IPS-20b (cell line): Measurements from ENCODE around the gene NFATC2IP.
A peak's percentile ranks its signal among the peaks of the same experiment; 100 is the strongest.
"Not testable (repeated sequence)": the region's sequence is repeated elsewhere in the genome, so short reads cannot be mapped to it uniquely, and the experiment has no call there.

Experiments used
- H3K27ac ChIP-seq: one replicate; pipeline ENCODE4 v1.5.1; 2013; ENCODE audit warnings: low read length
- H3K27me3 ChIP-seq: 2 replicates; pipeline ENCODE4 v1.6.1; 2013; ENCODE audit warnings: mild to moderate bottlenecking, low read length, inconsistent platforms; ENCODE audit not compliant: insufficient read depth
- H3K36me3 ChIP-seq: 2 replicates; pipeline ENCODE4 v1.6.1; 2013; ENCODE audit warnings: low read depth, mild to moderate bottlenecking, inconsistent platforms, low read length, moderate library complexity; ENCODE audit not compliant: insufficient read depth
- H3K4me1 ChIP-seq: 2 replicates; pipeline ENCODE4 v1.6.1; 2013; ENCODE audit warnings: mild to moderate bottlenecking, control low read depth, inconsistent platforms, low read length, moderate library complexity; ENCODE audit not compliant: insufficient read depth
- H3K4me3 ChIP-seq: 2 replicates; pipeline ENCODE4 v1.5.1; 2013; ENCODE audit warnings: mild to moderate bottlenecking, low read length, inconsistent platforms
- H3K9ac ChIP-seq: 2 replicates; pipeline ENCODE4 v1.6.1; 2013; ENCODE audit warnings: low read depth, mild to moderate bottlenecking, inconsistent platforms, low read length, moderate library complexity
- H3K9me3 ChIP-seq: 2 replicates; pipeline ENCODE4 v1.6.1; 2013; ENCODE audit warnings: mild to moderate bottlenecking, low read depth, low read length, inconsistent platforms; ENCODE audit not compliant: insufficient read depth

The NFATC2IP gene

DNA sequence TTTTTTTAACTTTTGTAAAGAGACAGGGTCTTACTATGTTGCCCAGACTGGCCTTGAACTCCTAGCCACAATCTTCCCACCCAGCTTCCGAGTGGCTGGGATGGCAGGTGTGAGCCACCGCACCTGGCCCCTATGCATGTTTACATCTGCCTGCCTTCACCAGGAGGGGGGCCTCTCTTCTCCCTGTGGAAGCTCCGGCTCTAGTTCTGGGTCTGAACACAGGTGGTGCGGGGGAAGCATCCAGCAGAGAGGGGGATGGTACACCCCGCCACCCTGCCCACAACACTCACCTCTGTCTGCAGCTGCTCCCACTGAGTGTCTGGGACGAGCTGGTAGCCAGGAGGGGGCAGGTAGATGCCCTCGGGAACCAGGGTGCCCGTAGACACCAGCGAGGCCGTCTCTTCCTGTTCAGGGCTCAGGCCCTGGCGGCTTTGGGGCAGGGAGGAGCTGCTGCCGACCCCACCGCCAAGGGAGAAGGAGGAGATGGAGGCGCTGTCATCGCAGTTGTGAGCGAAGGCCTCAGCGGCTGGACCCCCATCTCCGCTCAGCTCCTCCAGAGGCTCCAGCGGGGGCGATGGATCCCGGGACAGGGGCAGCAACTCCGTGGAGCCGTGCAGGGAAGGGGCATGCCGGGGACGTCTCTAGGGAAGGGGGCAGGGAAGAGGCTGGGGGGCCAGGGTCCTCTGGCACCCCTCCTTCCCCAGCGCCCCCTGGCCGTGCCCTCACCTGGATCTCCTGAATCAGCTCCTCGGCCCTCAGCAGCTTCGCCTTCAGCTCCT is 36.6 kb upstream of the NFATC2IP start:
- Histone ChIP-seq H3K9me3 (no peaks in the 10 kb centered on the region), H3K9ac (no peak overlapping the region), H3K4me1 (no peaks in the 10 kb centered on the region), H3K27ac (no peak overlapping the region), H3K4me3 (no peak overlapping the region), H3K36me3 (peaks cover 22% of the 10 kb centered on the region), H3K27me3 (no peaks in the 10 kb centered on the region)

DNA sequence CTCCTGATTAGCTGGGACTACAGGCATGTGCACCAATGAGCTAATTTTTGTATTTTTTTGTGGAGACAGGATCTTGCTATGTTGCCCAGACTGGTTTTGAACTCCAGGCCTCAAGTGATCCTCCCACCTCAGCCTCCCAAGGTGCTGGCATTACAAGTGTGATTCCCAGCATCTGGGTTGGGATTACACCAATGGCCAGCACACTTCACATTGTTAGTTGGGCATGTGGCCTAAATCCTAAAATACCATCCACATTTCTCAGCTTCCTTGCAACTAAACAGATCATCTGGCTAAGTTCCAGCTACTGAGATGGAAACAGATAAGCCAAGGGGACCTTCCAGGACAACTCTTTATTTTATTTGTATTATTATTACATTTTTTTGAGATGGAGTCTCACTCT is 35.6 kb upstream of the NFATC2IP start:
- no peaks in the 10 kb centered on the region for H3K4me1 ChIP-seq
- H3K9me3 ChIP-seq, result no peaks in the 10 kb centered on the region
- no peak overlapping the region for H3K4me3 ChIP-seq
- no peaks in the 10 kb centered on the region for H3K27me3 ChIP-seq
- H3K27ac ChIP-seq, result no peak overlapping the region
- no peak overlapping the region for H3K9ac ChIP-seq
- peaks cover 31% of the 10 kb centered on the region for H3K36me3 ChIP-seq

DNA sequence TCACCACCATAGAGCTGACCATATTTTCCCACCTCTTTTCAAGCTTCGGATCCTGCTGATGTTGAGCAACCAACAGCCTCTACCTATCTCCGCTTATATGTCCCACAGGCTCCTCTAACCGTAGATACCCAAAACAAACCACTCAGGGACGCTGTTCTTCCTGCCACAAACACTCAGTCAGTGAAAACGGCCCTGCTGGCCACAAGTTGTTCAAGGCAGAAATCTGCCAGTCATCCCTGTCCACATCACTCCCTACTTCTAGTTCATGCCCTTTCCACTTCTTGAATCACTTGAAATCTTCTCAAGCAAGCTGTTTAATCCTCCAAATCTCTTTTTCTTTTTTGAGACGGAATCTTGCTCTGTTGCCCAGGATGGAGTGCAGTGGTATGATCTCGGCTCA is 33.6 kb upstream of the NFATC2IP start:
- peaks cover 31% of the 10 kb centered on the region for H3K36me3 ChIP-seq
- no peaks in the 10 kb centered on the region for H3K4me1 ChIP-seq
- H3K4me3 ChIP-seq, result no peak overlapping the region
- no peaks in the 10 kb centered on the region for H3K27me3 ChIP-seq
- H3K9ac ChIP-seq, result no peak overlapping the region
- no peaks in the 10 kb centered on the region for H3K9me3 ChIP-seq
- no peak overlapping the region for H3K27ac ChIP-seq

DNA sequence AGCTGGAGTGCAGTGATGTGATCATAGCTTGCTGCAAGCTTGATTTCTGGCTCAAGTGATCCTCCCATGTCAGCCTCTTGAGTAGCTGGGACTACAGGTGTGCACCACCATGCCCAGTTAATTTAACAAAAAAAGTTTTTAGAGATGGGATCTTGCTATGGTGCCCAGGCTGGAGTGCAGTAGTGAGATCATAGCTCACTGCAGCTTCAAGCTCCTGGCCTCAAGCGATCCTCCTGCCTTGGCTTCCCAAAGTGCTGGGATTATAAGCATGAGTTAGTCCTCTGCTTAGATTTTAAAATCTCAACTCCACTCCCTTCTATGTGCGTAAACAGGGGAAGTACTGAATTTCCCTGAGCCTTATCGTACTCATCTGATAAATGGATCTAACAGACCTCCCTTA is 32.0 kb upstream of the NFATC2IP start:
- H3K9ac ChIP-seq, result no peak overlapping the region
- H3K27me3 ChIP-seq, result no peaks in the 10 kb centered on the region
- no peak overlapping the region for H3K27ac ChIP-seq
- no peaks in the 10 kb centered on the region for H3K4me1 ChIP-seq
- H3K4me3 ChIP-seq, result no peak overlapping the region
- H3K9me3 ChIP-seq, result no peaks in the 10 kb centered on the region
- H3K36me3 ChIP-seq, result peaks cover 31% of the 10 kb centered on the region

DNA sequence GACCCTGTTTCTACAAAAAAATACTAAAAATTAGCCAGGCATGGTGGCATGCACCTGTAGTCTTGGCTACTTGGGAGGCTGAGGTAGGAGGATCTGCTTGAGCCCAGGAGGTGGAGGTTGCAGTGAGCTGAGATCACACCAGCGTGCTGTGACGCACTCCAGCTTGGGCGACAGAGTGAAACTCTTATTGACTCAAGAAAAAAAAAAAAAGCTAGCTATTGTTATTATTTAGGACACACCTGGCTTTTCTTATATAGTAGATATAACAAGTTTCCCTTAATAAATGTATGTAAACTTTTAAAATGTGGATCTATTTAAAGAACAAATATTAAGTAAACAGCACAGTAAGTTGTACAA is 27.5 kb upstream of the NFATC2IP start:
- no peaks in the 10 kb centered on the region for H3K27me3 ChIP-seq
- H3K36me3 ChIP-seq, result peaks cover 15% of the 10 kb centered on the region
- no peak overlapping the region for H3K4me3 ChIP-seq
- H3K9ac ChIP-seq, result peak overlapping the region; percentile 82; the same call in 1 of the 2 replicates
- H3K4me1 ChIP-seq, result no peaks in the 10 kb centered on the region
- H3K27ac ChIP-seq, result no peak overlapping the region
- H3K9me3 ChIP-seq, result no peaks in the 10 kb centered on the region

DNA sequence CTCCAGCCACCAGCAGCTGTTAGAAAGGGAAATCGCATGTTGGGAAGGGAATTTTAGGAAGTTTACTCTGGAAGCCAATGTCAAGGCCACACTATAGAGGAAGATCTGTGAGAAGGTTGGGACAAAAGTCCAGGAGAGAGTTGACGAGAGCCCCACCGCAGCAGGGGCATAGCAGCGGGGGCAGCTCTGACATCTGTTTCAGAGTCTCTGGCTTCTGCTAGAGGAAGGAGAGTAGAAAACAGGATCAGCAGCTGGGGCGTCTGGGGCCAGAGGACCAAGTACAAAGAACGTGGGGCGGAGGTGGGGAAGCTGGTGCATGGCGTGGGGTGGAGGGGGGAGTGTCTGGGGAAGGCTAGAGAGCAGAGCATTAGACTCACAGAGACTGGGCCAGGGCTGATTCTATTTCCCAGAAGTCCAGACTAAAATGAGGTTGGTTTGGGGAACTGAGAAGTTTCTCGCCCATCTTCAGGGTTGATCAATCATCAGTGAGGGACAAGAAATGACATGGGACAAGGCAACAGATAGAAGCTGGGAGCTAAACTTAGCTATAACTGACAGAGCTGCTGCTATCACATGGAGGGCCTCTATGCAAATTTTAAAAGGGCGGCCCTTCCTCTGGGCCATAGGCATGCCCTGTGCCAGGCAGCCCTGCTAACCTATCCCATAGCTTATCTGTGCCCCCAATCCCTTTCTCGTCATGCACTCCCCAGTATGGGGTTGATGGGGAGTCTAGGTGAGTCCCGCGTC is 26.9 kb upstream of the NFATC2IP start:
- Histone ChIP-seq H3K27ac (no peak overlapping the region), H3K4me1 (no peaks in the 10 kb centered on the region), H3K9ac (peak overlapping the region; percentile 82; the same call in 1 of the 2 replicates), H3K36me3 (peaks cover 12% of the 10 kb centered on the region), H3K4me3 (peak overlapping the region; percentile 98), H3K27me3 (no peaks in the 10 kb centered on the region), H3K9me3 (no peaks in the 10 kb centered on the region)

GRCh38 chr16:28924399-28924761 is 26.4 kb upstream of the NFATC2IP start:
- H3K4me3 ChIP-seq, result peak overlapping the region; percentile 98
- peak overlapping the region; percentile 82; the same call in 1 of the 2 replicates for H3K9ac ChIP-seq
- no peak overlapping the region for H3K27ac ChIP-seq

DNA sequence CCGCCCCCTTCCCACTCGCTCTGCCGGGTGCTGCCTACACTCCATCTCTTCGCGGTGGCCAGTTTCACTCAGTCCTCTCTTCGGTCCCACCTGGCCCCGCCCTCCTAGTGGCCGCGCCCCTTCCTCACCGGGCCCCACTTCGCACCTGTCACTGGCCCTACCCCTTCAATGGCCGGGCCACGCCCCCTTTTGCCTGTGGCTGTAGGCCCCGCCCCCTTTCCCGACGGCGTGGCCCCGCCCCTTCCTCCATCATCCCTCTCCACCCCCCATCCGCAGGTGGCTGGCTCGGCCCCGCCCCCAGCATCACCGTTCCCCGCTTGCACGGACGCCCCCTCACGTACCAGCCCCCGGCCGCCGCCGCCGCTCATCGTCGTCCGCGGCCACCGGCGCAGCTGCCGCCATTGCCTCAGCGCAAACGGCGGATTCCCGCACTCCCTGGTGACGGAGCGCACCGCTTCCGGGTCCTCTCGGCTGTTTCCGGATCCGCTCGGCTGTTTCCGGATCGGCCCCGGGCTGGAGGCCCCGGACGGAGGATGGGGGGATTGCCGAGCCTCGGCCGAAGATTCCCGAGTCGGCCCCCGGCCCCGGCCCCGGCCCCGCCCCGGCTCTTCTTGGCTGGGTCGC is 25.9 kb upstream of the NFATC2IP start, which contains the start of gene RABEP2:
Gene RABEP2 (minus strand): TSS at position 477 of the 624 bp plus-strand sequence. CDS start 75 bp downstream, at position 402.
- Histone ChIP-seq H3K4me1 (no peaks in the 10 kb centered on the region), H3K9ac (peak within 1 kb of the TSS; percentile 97), H3K27ac (peak within 1 kb of the TSS; percentile 87), H3K9me3 (no peaks in the 10 kb centered on the region), H3K27me3 (no peaks in the 10 kb centered on the region), H3K36me3 (peaks cover 1% of the 10 kb centered on the region; the same call in 1 of the 2 replicates), H3K4me3 (peak within 1 kb of the TSS; percentile 98)

More at GRCh38 chr16:28924399-28924761, 26.4 kb upstream of the NFATC2IP start:
- Histone ChIP-seq H3K4me1 (no peaks in the 10 kb centered on the region), H3K27me3 (no peaks in the 10 kb centered on the region), H3K36me3 (peaks cover 6% of the 10 kb centered on the region; the same call in 1 of the 2 replicates), H3K9me3 (no peaks in the 10 kb centered on the region)

DNA sequence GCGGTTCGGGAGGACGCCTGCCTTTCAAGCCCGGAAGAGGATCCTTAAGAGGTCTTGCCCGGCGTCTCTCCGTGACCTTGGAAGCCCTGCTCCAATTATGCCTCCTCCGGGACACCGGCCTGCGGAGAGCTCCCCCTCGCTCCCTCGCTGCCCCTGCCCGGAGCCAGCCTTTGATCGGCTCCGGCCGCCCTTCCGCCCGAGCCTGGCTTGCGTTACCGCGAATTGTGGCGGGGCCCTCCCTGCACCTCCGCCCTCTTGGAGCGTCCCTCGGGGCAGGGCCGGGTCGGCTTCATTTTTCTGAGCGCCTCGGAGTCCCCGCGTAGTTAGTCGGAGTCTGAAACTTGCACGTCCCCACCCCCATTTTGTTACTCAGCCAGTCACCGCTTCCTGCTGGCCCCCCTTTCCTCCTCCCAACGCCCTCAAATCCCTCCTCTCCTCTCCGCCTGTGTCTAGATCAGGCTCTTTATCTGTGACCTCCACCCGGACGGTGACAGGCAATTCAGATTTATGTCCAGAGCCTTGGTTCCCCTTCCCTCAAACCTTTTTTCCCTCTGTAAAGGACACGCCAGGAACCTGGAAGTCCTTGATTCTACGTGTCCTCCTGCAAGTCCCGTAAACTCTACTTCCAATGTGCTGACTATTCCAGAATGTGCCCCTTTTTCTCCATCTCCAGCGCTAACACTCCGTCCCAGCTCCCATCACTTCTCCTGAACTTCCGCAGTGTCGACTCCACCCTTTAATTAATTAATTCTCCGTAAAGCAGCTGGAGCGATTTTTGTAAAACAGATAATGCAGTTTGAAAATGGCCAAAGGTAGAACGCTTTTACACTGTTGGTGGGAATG is 25.1 kb upstream of the NFATC2IP start:
- H3K9me3 ChIP-seq, result no peaks in the 10 kb centered on the region
- H3K36me3 ChIP-seq, result no peaks in the 10 kb centered on the region
- no peaks in the 10 kb centered on the region for H3K4me1 ChIP-seq
- no peaks in the 10 kb centered on the region for H3K27me3 ChIP-seq
- peak overlapping the region; percentile 97 for H3K9ac ChIP-seq
- H3K27ac ChIP-seq, result peak overlapping the region; percentile 87
- H3K4me3 ChIP-seq, result peak overlapping the region; percentile 98

DNA sequence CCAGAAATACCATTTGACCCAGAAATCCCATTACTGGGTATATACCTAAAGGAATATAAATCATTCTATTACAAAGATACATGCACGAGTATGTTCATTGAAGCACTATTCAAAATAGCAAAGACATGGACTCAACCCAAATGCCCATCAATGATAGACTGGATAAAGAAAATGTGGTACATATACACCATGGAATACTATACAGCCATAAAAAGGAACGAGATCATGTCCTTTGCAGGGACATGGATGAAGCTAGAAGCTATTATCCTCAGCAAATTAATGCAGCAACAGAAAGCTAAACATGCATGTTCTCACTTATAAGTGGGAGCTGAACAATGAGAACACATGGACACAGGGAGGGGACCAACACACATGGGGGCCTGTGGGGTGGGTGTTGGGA is 24.5 kb upstream of the NFATC2IP start:
- Histone ChIP-seq H3K9ac (peak overlapping the region; percentile 97; the same call in 1 of the 2 replicates), H3K4me3 (peak overlapping the region; percentile 98)
- not testable (repeated sequence) for H3K27ac ChIP-seq, H3K9me3 ChIP-seq, H3K36me3 ChIP-seq, H3K27me3 ChIP-seq, H3K4me1 ChIP-seq

DNA sequence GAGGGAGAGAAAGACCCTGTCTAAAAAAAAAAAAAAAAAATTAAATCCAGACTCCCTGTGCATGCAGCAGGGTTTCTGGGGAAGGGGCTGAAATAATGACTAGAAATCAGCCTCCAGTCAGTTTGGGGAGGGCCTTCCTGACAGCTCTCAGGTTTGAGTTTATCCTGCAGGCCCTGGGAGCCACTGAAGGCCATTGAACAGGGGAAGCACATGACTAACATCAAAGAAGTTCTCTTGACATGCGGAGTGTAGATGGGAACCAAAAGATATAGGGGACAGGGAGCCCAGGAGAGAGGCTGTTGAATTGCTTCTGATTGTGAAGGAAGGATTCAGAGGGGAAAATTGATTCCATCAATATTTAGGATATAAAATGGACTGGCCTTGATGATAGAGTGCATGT is 22.9 kb upstream of the NFATC2IP start:
- H3K27me3 ChIP-seq, result no peaks in the 10 kb centered on the region
- no peaks in the 10 kb centered on the region for H3K36me3 ChIP-seq
- H3K4me1 ChIP-seq, result no peaks in the 10 kb centered on the region
- H3K27ac ChIP-seq, result no peak overlapping the region
- no peak overlapping the region for H3K9ac ChIP-seq
- no peaks in the 10 kb centered on the region for H3K9me3 ChIP-seq
- H3K4me3 ChIP-seq, result no peak overlapping the region
